NK-92 (cell line): ENCODE measurements around the gene POLR3A.
"Not testable (repeated sequence)": the region's sequence is repeated elsewhere in the genome, so short reads cannot be mapped to it uniquely, and the experiment has no call there.

Experiments used
- DNase-seq: peaks from one replicate; lab custom pipeline; 2025; ENCODE audit not compliant: unreplicated experiment; lab: John Stamatoyannopoulos, UW

Gene POLR3A

DNA sequence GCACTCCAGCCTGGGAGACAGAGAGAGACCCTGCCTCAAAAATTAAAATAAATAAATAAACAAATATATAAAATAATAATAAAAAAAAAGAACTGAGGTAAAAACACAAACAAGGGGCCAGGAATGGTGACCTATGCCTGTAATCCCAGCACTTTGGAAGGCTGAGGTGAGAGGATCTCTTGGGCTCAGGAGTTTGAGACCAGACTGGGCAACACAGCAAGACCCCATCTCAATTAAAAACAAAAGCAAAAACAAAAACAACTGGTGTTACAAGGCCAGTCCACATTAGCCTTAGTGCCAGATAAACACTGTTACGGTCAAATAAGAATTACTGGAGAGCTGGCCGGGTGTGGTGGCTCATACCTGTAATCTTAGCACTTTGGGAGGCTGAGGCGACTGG is 5.6 kb downstream of the POLR3A start:
- no peak for DNase-seq

DNA sequence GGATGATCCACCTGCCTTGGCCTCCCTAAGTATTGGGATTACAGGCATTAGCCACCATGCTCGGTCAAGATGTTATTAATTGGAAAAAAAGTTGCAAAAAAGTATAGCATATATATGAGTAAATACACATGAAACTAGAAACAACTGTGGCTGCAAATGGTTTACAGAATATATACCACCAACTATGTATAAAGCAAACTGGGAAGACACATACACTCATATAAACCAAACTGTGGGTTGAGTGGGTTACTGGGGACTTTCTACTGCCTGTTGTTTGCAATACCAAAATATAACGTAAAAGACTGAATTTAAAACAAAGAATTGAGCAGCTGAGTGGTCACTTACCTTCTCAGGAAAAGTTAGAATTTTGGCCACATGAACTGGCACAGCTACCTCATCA is 8.1 kb downstream of the POLR3A start:
- no peak for DNase-seq

DNA sequence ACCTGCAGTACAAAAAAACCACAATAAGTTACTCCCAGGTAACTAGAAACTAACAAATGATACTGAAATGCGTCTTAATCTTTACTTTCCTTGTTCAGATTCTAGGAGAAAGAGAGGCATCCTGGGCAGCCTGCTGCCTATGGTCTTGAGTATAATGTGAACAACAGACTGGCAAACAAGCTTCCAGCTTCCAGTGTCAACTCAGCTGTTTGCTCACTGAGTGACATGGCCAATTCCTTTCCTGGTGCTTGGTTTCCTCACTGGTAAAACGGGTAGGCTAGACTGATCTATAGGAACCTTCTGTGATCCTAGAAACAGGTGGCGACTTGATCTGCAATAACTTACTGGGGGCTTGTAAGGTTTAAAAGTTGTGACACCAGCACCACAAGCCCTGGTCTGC is 10.1 kb downstream of the POLR3A start:
- no peak for DNase-seq

DNA sequence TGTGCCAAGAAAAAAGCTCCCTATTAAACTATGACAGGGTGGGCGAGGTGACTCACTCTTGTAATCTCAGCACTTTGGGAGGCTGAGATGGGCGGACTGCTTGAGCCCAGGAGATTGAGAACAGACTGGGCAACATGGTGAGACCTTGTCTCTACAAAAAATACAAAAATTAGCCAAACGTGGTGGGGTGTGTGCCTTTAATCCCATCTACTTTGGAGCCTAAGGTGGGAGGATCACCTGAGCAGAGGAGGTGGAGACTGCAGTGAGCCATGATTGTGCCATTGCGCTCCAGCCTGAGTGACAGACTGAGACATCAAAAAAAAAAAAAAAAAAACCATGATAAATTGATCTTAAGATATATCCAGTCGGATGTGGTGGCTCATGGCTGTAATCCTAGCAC is 11.5 kb downstream of the POLR3A start:
- no peak for DNase-seq

DNA sequence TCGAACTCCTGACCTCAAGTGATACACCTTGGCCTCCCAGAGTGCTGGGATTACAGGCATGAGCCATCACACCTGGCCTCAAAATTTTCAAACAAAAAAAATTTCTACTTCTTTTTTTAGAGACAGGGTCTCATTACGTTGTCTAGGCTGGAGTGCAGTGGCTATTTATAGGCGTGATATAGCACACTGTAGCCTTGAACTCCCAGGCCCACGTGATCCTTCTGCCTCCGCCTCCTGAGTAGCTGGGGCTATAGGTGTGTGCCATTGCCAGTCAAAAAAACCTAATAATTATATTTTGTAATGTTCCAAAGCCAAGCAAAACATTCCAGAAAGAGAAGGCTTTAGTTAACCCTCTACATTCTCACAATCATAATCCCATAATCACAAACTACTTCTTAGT is 13.8 kb downstream of the POLR3A start:
- DNase-seq: no peak

DNA sequence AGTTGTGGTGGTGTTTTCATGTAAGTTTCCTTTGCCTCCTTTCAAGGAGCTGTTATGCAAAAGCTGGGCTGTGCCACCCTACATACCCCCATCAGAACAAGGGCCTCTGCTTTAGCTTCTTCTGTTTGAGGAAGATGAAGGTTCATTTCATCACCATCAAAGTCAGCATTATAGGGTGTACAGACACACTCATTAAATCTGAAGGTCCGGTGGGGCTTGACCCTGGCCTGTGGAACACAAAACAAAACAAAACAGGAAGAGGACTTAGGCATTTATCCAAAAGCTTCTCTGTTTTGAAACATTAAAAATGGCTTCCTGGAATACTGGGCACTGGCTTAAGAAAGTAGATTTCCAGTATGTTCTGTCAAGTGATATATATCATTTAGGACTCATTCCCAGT is 15.8 kb downstream of the POLR3A start:
- no peak for DNase-seq

DNA sequence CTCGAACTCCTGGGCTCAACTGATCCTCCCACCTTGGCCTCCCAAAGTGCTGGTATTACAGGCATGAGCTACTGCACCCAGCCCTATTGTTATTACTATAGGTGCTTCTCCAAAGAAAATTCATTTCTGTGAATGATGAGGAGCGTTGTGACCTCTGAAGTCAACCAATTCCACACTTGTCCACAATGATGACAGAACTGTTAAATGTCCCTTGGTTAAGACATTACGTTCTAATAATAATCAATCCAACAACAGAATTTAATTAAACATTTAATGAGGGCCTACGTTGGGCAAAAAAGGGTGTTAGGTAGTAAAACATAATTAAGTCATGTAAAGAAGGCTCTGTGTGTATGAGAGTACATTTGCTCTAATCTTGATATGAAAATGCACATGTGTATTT is 18.2 kb downstream of the POLR3A start:
- DNase-seq: no peak

DNA sequence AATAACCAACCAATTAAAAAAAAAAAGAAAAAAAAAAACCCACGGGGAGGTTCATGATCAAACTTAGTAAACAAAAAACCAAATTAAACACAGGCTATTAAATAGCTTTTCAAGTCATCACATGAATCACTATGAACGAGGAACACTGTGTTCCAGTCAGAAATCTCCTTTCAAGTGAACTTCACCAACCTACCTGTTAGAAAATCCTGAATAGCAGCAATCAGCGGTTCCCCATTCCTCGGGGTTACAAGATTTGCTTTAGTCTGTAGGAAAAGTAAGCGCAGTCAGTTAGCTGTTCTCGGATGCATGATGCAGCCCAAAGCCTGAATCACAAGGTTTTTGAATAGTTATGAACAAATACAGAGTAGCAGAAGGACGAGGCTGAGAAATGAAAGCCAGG is 19.0 kb downstream of the POLR3A start:
- DNase-seq: no peak

DNA sequence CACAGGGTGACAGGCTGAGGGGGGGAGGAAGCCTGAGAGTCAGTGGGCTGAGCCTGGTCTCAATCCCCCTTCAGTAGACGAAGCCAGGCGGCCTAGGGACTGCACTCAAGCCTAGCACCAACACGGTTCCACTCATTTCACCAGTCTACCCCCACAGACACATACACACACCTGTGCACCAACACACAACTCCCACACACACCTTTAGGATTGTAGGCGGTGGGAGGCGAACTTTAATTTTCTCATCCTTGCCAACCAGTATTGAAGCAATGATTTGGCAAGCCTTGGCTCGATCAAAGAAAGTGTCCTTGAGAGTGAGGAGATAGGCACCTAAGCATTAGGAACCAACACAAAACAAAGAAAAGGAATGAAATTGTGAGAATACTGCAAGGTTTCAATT is 19.7 kb downstream of the POLR3A start:
- DNase-seq: no peak

DNA sequence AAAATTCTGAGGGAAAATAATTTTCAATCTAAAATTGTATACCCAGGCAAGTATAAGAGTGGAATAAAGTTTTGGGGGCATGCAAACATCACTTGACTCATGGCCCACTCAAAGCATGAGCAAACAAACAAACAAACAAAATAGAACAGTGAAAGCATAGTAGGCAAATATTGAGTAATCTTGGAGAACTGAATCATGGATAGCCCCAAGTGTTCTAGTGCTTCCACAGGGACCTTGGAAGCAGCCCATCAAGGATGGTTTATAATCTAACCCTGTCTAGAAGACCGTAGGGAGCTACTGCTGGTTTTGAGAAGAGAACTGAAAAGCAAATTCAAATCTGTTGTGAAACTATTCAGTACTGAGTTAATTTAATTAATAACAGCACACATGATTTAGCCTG is 22.1 kb downstream of the POLR3A start:
- no peak for DNase-seq

DNA sequence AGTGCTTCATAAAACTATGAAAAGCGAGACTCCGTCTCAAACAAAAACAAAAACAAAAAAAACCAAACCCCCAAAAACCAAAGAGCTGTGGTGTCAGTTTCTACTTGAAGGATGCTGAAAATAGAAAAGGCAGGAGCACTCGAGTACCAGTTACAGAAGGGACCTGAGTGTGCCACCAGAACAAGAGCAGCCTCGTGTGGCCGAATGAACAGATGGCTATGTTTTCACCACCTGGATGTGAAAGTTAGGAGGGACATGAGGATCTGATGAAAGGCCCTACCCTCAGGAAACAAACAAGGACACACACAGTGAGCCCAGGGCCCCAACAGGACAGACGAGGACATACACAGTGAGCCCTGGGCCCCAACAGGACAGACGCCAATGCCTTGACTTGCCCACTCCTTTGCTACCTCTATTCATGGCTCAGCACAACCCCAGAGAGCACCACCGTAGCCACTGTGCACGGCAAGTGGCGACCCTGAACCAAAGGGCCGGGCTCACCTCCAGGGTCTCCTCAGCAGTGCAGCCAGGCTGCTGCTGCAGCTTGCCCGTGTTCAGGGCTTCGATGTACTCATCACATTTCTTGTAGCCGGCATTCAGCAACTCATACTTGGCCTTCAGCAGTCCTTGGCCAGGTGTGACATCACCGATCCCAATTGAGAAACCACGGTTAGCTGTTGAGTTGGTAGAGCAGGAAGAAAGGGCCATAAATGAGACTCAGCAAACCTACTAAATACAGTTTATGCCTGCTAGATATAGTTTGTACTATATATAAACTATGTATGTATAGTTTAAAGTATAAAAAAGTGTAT is 24.9 kb downstream of the POLR3A start:
- no peak for DNase-seq

DNA sequence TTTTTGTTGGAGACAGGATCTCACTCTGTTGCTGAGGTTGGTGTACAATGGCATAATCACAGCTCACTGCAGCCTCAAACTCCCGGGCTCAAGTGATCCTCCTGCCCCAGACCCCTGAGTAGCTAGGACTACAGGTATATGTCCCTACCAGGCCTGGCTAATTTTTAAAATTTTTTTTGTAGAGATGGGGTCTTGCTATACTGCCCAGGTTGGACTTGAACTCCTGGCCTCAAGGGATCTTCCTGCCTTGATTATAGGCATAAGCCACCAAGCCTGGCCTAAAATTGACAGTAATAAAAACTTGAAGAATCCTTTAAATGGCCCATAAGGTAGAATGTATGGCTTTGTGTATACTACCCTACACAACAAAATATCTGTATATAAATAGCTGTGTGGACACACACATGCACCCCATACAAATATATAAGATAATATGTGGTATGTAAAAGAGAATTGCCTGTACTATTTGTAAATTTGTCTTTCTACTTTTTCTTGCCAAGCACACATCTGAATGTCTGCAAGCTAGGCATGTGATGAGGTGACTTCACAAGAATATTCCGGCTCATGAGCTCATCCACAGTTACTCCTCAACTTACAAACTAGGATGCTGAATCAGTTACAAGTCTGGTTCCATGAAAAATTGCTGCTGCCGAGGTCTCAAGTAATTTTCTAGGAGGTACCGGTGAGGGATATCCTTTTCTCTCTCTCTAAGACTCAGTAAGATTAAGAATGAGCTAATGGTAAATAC is 26.6 kb downstream of the POLR3A start:
- no peak for DNase-seq

DNA sequence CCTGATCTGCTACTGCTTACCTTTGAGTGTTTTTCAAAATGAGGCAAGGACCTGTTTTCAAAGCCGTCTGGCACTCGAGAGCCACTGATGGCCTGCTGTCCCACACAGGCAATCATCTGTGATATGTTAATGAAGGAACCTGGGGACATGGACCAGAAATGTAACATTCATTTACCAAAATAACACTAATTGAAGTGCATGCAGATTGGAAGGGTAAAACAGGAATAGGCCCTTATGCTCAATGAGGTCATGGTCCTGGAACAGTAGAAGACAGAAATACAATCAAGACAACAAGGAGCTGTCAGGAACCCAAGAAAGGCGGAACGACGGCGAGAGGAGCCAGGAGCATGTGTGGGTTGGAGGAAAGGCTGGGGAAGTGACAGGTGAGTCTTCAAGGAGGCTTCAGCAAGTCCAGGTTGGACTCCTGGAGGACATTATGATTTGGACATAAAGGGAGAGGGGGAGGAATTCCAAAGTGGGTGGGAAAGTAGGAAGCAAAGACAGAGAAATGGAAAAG is 28.3 kb downstream of the POLR3A start:
- no peak for DNase-seq

DNA sequence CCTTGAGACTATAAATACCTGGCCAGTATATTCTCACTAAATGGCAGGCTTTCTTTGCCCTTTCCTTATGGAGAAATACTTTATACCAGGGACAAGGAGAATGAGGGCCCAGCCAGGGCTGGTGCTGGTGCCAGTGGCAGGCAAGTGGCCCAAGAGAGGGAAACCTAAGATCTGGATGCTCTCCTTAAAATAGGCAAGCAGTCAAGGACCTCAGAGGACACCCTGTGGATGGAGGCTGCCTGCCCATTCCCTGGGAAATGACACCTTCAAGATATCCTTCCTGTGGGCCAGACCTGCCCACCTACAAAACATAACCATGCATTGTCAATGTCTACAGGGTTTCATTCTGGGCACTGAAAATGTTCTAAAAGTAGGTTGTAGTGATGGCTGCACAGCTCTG is 29.1 kb downstream of the POLR3A start:
- DNase-seq: no peak

DNA sequence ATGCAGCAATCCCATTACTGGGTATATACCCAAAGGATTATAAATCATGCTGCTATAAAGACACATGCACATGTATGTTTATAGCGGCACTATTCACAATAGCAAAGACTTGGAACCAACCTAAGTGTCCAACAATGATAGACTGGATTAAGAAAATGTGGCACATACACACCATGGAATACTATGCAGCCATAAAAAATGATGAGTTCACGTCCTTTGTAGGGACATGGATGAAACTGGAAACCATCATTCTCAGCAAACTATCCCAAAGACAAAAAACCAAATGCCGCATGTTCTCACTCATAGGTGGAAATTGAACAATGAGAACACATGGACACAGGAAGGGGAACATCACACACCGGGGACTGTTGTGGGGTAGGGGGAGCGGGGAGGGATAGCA is 30.5 kb downstream of the POLR3A start:
- DNase-seq: not testable (repeated sequence)

DNA sequence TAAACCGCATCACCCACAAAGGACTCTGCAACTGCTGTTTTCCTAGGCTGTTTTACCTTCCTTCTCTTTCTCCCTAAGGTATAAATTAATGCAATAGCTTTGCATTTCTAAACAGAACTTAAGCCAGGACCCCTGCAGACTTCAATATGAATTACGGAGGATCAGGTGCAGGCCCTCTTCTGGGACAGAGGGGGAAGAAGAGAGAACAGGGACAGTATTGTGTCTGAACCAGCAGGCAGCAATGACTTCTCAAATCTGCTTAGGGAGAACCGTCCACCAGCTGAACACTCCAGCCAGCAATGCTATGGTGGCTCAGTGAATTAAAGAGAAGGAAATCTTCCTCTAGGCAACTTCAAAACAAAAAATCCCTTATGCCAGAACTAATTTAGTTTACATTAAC is 35.7 kb downstream of the POLR3A start:
- DNase-seq: no peak

DNA sequence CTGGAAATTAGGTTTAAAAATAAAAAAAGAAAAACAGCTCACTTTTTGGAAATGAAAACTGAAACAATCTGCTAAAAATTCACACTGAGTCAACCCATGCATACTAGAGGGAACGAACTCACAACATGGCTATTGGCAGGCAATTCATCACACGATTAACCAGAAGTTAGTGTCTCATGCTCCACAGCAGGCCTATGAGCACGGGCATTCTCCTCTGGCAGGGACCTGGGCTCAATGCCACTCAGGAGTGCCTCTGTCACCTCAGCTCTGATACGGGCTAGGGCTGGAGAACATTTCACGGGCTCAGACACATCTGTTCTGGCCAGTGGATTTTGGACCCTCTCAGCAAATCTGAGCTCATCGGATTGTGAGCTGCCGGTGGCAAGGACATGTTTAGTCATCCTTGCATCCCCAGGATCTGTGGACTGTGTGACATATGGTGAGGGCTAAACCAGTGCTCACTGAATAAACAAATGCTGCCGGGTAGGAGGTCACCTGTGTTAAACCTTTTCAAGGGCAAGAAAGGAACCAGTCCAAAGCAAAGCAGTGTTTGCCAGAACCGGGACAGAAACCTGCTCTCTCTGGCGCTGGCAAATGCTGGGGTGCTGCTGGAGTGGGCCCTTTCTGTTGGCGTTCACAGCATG is 40.1 kb downstream of the POLR3A start:
- no peak for DNase-seq

DNA sequence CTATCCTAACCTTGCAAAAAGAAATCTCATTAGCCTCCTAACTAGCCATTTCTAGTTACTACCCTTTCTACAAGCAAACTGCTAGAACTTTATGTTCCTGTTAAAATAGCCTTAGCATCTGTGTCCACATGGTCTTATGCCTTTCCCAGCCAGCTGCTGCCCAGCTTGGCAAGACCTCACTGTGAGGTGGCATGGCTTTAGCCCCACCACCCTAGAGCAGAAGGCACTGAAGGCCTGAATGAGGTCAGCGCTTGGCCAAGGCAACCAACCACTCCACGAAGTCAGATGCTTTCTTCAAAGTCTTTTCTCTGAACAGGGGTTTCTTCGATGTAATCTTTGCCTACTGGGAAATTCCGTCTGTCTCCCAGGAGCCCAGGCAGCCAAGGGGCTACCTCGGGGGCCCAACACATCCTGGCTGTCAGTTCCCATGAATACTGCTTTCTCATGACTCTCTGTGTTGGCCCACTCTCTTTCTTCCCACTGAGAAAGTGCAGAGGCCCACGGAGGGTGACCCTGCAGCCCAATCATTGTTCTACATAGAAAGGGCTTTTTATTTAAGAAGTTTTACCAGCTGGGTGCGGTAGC is 41.6 kb downstream of the POLR3A start:
- DNase-seq: no peak

DNA sequence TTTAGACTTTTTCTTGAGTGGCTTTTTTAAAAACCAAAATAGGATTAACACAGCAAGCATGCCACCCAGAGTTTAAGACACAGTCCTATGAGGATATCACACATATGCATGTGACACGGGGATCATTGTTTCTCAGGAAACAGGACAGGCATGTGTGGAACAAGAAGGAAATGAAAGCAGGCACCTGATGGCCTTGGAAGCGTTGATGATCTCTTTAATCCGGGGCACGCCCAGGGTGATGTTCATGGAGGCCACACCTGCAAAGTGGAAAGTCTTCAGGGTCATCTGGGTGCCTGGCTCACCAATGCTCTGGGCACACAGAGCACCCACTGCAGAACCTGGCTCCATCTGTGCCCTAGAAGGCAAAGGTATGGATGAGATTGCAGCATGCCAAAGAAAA is 44.3 kb downstream of the POLR3A start:
- no peak for DNase-seq

DNA sequence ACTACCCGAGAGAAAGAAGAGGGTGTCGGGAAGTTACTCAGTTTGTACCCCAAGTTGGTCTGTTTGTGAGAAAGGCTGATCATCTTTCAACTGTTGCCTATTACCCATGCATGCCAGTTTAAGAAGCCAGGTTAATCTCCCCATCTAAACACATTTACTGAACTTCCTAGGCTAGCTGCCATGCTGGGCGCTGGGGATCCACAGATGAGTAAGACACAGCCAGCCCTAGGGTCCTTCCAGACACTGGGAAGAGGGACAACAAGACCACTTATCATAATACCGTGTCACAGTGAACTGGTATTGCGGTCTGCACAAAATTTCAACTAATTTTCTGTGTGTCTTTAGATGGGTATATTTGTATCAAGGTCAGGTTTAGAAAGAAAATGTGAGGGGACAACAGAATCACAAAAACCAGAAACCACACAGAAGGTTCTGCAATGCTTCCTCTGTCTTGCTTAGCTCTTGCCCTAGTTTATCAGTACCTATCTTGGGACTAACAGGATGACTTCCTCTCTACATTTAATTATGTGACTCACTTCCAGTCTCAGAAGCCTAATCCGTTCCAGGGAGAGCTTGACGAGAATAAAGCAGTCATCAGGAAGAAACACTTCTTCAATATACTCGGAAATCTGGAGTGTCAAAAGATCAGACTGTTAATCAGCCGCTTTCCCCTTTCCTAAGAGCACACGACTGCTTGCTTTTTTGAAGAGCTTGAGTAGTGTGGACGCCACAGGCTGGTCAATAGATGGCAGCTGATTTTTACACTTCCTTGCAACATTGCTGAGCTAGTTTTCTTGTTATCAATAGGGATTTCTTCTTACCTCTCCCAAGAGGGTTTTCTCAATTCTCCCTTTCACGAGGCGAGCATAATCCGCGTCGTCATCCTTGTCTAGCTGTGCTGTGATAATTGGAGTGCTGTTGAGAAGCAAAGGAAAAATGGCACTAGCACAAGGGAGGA is 45.7 kb downstream of the POLR3A start:
- DNase-seq: no peak
